NB4 (cell line): ENCODE data around the gene STK32C.
"Not testable (repeated sequence)": the region's sequence is repeated elsewhere in the genome, so short reads cannot be mapped to it uniquely, and the experiment has no call there.

Source experiments
- DNase-seq: peaks from one replicate; pipeline ENCODE4 v3.0.0; 2010; ENCODE audit warnings: low read depth
- H3K4me3 ChIP-seq: one replicate; pipeline ENCODE4 v1.5.1; 2011; ENCODE audit warnings: mild to moderate bottlenecking, low read depth, low read length, moderate library complexity
- MYC ChIP-seq: IDR thresholded peaks from 2 replicates; pipeline ENCODE4 v1.6.1; 2011; ENCODE audit warnings: low read depth, low read length
- POLR2A ChIP-seq: IDR thresholded peaks from 2 replicates; pipeline ENCODE4 v1.6.1; 2011; ENCODE audit warnings: mild to moderate bottlenecking; ENCODE audit not compliant: insufficient read length; ENCODE audit errors: extremely low read depth
- TF ChIP-seq, protein P1 (sequence below): IDR thresholded peaks from 2 replicates; pipeline ENCODE4 v1.6.1; 2011; ENCODE audit warnings: low read depth, low read length

STK32C gene

GRCh38 chr10:132162021-132162531, 145.7 kb downstream of the STK32C start:
- no peak overlapping the region for H3K4me3 ChIP-seq
- TF ChIP-seq, protein P1, sequence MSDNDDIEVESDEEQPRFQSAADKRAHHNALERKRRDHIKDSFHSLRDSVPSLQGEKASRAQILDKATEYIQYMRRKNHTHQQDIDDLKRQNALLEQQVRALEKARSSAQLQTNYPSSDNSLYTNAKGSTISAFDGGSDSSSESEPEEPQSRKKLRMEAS, result no peak
- DNase-seq, result no peak

DNA sequence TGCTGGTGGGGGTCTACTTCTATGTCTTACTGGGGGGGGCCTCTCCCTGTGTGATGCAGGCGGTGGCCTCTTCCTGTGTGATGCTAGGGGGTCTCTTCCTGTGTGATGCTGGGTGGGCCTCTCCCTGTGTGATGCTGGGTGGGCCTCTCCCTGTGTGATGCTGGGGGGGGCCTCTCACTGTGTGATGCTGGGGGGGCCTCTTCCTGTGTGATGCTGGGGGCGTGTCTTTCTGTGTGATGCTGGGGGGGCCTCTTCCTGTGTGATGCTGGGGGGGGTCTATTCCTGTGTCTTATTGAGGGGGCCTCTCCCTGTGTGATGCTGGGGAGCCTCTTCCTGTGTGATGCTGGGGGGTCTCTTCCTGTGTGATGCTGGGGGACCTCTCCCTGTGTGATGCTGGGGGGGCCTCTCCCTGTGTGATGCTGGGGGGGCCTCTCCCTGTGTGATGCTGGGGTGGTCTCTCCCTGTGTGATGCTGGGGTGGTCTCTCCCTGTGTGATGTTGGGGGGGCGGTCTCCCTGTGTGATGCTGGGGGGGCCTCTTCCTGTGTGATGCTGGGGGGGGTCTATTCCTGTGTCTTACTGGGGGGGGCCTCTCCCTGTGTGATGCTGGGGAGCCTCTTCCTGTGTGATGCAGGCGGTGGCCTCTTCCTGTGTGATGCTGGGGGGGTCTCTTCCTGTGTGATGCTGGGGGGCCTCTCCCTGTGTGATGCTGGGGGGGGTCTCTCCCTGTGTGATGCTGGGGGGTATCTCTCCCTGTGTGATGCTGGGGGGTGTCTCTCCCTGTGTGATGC, 146.7 kb downstream of the STK32C start:
- not testable (repeated sequence) for H3K4me3 ChIP-seq, DNase-seq

DNA sequence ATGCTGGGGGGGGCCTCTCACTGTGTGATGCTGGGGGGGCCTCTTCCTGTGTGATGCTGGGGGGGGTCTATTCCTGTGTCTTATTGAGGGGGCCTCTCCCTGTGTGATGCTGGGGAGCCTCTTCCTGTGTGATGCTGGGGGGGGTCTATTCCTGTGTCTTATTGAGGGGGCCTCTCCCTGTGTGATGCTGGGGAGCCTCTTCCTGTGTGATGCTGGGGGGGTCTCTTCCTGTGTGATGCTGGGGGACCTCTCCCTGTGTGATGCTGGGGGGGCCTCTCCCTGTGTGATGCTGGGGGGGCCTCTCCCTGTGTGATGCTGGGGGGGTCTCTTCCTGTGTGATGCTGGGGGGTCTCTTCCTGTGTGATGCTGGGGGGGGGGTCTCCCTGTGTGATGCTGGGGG, 147.5 kb downstream of the STK32C start:
- not testable (repeated sequence) for DNase-seq, H3K4me3 ChIP-seq

DNA sequence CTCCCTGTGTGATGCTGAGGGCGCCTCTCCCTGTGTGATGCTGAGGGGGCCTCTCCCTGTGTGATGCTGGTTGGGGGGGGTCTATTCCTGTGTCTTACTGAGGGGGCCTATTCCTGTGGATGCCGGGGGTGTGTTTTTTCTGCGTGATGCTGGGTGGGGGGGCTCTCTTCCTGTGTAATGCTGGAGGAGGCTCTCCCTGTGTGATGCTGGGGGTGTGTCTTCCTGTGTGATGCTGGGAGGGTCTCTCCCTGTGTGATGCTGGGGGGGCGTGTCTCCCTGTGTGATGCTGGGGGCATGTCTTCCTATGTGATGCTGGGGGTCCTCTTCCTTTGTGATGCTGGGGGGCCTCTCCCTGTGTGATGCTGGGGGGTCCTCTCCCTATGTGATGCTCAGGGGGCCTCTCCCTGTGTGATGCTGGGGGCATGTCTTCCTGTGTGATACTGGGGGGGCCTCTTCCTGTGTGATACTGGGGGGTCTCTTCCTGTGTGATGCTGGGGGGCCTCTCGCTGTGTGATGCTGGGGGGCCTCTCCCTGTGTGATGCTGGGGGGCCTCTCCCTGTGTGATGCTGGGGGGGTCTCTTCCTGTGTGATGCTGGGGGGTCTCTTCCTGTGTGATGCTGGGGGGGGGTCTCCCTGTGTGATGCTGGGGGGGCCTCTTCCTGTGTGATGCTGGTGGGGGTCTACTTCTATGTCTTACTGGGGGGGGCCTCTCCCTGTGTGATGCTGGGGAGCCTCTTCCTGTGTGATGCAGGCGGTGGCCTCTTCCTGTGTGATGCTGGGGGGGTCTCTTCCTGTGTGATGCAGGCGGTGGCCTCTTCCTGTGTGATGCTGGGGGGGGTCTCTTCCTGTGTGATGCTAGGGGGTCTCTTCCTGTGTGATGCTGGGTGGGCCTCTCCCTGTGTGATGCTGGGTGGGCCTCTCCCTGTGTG, 148.2 kb downstream of the STK32C start:
- DNase-seq, result peak; percentile 20
- H3K4me3 ChIP-seq, result not testable (repeated sequence)

DNA sequence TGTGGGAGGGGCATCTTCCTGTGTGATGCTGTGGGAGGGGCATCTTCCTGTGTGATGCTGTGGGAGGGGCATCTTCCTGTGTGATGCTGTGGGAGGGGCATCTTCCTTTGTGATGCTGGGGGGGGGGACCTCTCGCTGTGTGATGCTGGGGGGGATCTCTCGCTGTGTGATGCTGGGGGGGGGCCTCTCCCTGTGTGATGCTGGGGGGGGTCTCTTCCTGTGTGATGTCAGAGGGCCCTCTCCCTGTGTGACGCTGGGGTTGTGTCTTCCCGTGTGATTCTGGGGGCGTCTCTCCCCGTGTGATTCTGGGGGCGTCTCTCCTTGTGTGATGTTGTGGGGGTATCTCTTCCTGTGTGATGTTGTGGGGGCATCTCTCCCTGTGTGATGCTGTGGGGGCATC, 148.9 kb downstream of the STK32C start:
- TF ChIP-seq, protein P1, result no peak
- TF ChIP-seq POLR2A, result no peak
- no peak overlapping the region for H3K4me3 ChIP-seq

DNA sequence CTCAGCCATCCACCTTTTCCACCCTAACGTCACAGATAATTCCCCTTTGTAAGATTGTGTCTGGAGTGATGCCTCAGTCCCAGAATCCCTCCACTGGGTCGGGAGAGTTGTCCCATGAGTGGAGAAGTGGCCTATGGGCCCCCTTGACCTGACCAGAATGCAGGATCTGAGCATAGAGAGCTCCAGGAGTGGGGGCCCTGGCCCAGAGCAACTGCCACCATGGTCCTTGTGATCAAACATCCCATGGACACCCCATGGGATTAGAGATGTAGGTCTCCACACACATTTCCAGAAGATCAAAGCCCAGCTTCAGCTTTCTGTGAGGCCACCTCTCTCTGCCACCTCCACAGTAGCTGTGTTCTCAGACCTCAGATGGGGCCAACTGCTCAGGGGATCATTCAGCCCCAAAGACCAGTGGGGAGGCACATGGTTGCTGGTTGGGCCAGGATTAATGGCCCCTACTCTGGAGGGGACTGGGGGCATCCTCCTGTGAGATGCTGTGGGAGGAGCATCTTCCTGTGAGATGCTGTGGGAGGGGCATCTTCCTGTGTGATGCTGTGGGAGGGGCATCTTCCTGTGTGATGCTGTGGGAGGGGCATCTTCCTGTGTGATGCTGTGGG, 149.5 kb downstream of the STK32C start:
- no peak for TF ChIP-seq MYC
- no peak for TF ChIP-seq POLR2A
- DNase-seq, result peak; percentile 42
- H3K4me3 ChIP-seq, result no peak overlapping the region

More for the DNA sequence above, 148.9 kb downstream of the STK32C start:
- DNase-seq, result peak; percentile 41
